GM12864 (cell line): ENCODE data around the gene TGM2.

Source experiments
- DNase-seq: peaks from one replicate; pipeline ENCODE4 v3.0.0-alpha.2; 2011; ENCODE audit warnings: low read depth
- H3K4me3 ChIP-seq: 2 replicates; pipeline ENCODE4 v1.5.1; 2011; ENCODE audit warnings: mild to moderate bottlenecking, low read depth, low read length, control low read depth
- TF ChIP-seq, protein P1 (sequence below): IDR thresholded peaks from 2 replicates; pipeline ENCODE4 v1.5.1; 2011; ENCODE audit warnings: low read depth, mild to moderate bottlenecking, moderate library complexity, low read length, control low read depth, inconsistent platforms; ENCODE audit errors: missing control alignments

Gene TGM2

GRCh38 chr20:38155811-38156210, 9.3 kb downstream of the TGM2 start:
- no peak for DNase-seq
- H3K4me3 ChIP-seq, result no peak overlapping the region
- TF ChIP-seq, protein P1, sequence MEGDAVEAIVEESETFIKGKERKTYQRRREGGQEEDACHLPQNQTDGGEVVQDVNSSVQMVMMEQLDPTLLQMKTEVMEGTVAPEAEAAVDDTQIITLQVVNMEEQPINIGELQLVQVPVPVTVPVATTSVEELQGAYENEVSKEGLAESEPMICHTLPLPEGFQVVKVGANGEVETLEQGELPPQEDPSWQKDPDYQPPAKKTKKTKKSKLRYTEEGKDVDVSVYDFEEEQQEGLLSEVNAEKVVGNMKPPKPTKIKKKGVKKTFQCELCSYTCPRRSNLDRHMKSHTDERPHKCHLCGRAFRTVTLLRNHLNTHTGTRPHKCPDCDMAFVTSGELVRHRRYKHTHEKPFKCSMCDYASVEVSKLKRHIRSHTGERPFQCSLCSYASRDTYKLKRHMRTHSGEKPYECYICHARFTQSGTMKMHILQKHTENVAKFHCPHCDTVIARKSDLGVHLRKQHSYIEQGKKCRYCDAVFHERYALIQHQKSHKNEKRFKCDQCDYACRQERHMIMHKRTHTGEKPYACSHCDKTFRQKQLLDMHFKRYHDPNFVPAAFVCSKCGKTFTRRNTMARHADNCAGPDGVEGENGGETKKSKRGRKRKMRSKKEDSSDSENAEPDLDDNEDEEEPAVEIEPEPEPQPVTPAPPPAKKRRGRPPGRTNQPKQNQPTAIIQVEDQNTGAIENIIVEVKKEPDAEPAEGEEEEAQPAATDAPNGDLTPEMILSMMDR, result no peak

DNA sequence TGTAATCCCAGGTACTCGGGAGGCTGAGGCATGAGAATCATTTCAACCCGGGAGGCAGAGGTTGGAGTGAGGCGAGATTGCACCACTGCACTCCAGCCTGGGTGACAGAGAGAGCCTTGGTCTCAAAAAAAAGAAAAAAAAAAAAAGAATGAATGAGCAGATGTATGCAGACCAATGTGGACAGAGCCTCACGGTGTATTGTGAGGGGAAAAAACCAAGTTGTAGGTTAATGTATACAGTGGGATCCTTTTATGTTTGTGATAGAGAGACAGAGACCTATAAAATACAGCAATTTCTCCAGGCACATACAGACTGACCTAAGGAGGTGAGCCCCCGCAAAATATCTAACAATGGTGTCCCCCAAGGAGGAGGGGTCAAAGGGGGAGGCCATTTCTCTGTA, 11.7 kb downstream of the TGM2 start:
- TF ChIP-seq, protein P1, result no peak
- DNase-seq, result no peak
- no peak overlapping the region for H3K4me3 ChIP-seq

- peak; percentile 12 for DNase-seq
- TF ChIP-seq, protein P1, result no peak
- H3K4me3 ChIP-seq, result peak overlapping the region; percentile 1; the same call in 1 of the 2 replicates
Observed at GRCh38 chr20:38152621-38153221, 12.3 kb downstream of the TGM2 start.

DNA sequence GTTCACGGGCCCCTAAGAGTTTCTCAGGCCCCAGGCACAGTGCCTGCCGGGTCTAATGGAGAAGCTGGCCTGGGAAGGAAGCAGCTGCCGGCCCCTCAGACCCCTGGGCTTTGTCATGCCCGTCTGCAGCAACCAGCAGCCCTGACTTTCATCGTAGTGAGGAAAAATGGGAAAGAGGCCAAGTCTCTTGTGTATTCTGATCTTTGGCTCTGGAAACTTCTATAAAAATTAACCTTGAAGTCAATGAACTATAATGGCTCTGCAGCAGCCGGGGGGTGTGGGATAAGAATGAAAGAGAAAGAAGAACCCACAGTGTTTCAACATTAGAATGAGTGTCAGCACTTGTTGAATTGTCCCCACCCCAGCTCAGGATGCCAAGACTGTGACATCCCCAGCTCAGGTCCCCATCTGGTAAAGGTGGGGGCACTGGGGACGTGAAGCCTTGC, 12.9 kb downstream of the TGM2 start:
- peak overlapping the region; percentile 1; the same call in 1 of the 2 replicates for H3K4me3 ChIP-seq
- TF ChIP-seq, protein P1, result no peak
- DNase-seq, result peak; percentile 16

DNA sequence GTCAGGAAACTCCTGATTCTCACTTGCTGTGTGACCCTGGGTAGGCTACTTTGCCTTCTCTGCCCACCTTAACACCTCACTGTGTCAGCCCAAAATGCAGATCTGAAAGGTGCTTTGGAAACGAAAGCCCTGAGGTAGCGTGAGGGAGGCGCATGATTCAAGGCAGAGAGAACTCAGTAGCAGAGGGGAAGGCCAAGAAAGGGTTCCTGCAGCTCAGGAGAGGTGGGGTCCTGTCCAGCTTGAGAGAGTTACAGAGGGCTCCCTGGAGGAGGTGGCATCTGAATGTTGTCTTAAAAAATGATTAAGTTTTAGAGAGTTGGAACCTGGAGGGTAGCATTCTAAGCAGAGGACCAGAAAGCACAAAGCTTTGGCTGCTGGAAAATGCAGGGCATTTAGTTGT, 13.6 kb downstream of the TGM2 start:
- peak; percentile 2 for DNase-seq
- no peak overlapping the region for H3K4me3 ChIP-seq
- TF ChIP-seq, protein P1, result no peak

DNA sequence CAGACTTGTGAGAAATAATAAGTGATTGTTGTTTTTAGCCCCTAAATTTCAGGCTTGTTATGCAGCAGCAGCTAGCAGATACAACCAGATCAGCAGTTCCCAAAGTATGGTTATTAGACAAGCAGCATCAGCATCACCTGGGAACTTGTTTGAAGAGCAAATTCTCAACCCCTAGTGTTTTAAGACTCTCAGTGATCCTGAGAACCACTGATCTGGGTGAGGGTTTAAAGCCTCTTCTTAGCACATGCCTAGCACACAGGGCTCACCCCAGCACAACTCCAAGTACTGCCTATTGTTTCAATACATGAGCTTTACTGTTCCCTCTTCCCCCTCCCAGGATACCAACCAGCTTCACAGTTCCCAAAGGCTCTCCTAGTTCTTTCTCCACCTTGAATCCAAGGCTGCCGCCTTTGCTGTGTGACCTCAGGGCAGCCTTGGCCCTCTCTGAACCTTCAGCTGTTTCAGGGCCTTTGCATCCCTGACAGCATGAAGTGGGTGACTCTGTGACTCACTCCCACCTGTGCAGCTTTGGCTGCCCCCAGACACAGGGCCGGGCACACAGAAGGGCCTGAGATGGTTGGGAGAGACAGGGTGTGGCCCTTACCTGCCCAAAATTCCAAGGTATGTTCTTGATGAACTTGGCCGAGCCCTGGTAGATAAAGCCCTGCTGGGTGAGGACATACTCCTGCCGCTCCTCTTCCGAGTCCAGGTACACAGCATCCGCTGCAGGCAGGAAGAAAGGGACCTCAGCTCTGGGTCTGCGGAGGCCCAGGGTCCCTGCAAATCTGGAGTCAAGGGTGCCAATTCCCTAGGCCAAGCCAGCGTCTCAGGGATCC, 14.5 kb downstream of the TGM2 start:
- H3K4me3 ChIP-seq, result no peak overlapping the region
- TF ChIP-seq, protein P1, result no peak
- DNase-seq, result no peak
